ENCODE data around the gene MOGAT1. TPM values are rescaled to one million over a fixed set of nuclear protein-coding genes. Genes with fewer than 3 reads are reported as not detected.

Gene MOGAT1
- total RNA-seq, 1 donor from 2014 or later, result not detected

GRCh38 chr2:222651718-222652418 lies 19.6 kb upstream of the MOGAT1 start:
- Histone ChIP-seq H3K36me3 (ENCODE audit: control insufficient read depth, insufficient read depth, low read length) (peaks cover 2% of the 10 kb centered on the region), H3K4me3 (ENCODE audit: low read depth, low read length) (no peak overlapping the region), H3K27me3 (ENCODE audit: control insufficient read depth, insufficient read depth, low read length) (no peaks in the 10 kb centered on the region)
- TF ChIP-seq, protein P1, sequence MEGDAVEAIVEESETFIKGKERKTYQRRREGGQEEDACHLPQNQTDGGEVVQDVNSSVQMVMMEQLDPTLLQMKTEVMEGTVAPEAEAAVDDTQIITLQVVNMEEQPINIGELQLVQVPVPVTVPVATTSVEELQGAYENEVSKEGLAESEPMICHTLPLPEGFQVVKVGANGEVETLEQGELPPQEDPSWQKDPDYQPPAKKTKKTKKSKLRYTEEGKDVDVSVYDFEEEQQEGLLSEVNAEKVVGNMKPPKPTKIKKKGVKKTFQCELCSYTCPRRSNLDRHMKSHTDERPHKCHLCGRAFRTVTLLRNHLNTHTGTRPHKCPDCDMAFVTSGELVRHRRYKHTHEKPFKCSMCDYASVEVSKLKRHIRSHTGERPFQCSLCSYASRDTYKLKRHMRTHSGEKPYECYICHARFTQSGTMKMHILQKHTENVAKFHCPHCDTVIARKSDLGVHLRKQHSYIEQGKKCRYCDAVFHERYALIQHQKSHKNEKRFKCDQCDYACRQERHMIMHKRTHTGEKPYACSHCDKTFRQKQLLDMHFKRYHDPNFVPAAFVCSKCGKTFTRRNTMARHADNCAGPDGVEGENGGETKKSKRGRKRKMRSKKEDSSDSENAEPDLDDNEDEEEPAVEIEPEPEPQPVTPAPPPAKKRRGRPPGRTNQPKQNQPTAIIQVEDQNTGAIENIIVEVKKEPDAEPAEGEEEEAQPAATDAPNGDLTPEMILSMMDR (IDR thresholded peaks at IDR 0.05; ENCODE audit: insufficient read depth, low read length, poor library complexity, severe bottlenecking), result no peak
- no peak for DNase-seq (ENCODE audit: low read depth)

DNA sequence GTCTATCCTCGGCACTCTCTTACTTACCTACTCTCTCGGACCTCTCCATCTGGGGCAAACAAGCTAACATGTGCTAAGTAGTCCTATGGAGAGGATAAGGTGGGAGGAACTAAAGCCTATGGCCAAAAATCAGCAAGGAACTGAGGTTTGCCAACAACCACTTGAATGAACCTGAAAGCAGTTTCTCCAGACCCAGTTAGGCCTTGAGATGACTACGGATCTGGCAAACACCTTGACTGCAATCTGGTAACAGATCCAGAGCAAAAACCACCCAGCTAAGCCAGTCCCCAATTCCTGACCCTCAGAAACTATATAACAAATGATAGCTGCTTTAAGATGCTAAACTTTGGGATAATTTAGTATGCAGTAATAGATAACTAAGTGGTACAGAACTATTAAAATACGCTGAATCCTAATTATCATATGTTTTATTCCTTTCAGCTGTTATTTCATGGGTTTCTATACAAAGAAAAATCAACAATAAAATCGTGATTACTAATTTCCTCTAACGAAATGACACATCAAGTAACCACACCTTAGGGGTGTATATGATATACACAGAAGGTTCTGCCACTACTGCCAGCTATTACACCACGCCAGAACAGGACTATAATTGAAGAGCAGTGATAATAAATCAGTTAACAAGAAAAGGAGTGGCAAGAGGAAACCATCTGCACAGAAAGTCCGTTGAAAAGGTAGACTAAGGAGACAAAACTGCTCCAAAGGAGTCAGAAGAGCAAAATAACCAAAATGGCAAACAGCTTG lies 18.8 kb upstream of the MOGAT1 start:
- no peak for DNase-seq (ENCODE audit: low read depth)
- no peaks in the 10 kb centered on the region for H3K27me3 ChIP-seq (ENCODE audit: control insufficient read depth, insufficient read depth, low read length)
- no peak overlapping the region for H3K4me3 ChIP-seq (ENCODE audit: low read depth, low read length)
- TF ChIP-seq, protein P1 (IDR thresholded peaks at IDR 0.05; ENCODE audit: insufficient read depth, low read length, poor library complexity, severe bottlenecking), result no peak
- H3K36me3 ChIP-seq (ENCODE audit: control insufficient read depth, insufficient read depth, low read length), result peaks cover 2% of the 10 kb centered on the region

GRCh38 chr2:222653280-222653679 lies 18.2 kb upstream of the MOGAT1 start:
- Histone ChIP-seq H3K36me3 (ENCODE audit: control insufficient read depth, insufficient read depth, low read length) (peaks cover under 1% of the 10 kb centered on the region), H3K27me3 (ENCODE audit: control insufficient read depth, insufficient read depth, low read length) (no peaks in the 10 kb centered on the region), H3K4me3 (ENCODE audit: low read depth, low read length) (no peak overlapping the region)
- TF ChIP-seq, protein P1 (IDR thresholded peaks at IDR 0.05; ENCODE audit: insufficient read depth, low read length, poor library complexity, severe bottlenecking), result no peak
- no peak for DNase-seq (ENCODE audit: low read depth)

- TF ChIP-seq, protein P1 (IDR thresholded peaks at IDR 0.05; ENCODE audit: insufficient read depth, low read length, poor library complexity, severe bottlenecking), result no peak
- peak; percentile 84 for DNase-seq (ENCODE audit: low read depth)
- Histone ChIP-seq H3K36me3 (ENCODE audit: control insufficient read depth, insufficient read depth, low read length) (no peaks in the 10 kb centered on the region), H3K27me3 (ENCODE audit: control insufficient read depth, insufficient read depth, low read length) (no peaks in the 10 kb centered on the region), H3K4me3 (ENCODE audit: low read depth, low read length) (peak within 1 kb of the TSS; percentile 77)
Observed at GRCh38 chr2:222655787-222656525, 15.5 kb upstream of the MOGAT1 start, which contains the start of gene FARSB. Gene FARSB, minus strand, starts transcription at chr2:222656092. Its CDS starts 19 bp downstream, at chr2:222656073.

DNA sequence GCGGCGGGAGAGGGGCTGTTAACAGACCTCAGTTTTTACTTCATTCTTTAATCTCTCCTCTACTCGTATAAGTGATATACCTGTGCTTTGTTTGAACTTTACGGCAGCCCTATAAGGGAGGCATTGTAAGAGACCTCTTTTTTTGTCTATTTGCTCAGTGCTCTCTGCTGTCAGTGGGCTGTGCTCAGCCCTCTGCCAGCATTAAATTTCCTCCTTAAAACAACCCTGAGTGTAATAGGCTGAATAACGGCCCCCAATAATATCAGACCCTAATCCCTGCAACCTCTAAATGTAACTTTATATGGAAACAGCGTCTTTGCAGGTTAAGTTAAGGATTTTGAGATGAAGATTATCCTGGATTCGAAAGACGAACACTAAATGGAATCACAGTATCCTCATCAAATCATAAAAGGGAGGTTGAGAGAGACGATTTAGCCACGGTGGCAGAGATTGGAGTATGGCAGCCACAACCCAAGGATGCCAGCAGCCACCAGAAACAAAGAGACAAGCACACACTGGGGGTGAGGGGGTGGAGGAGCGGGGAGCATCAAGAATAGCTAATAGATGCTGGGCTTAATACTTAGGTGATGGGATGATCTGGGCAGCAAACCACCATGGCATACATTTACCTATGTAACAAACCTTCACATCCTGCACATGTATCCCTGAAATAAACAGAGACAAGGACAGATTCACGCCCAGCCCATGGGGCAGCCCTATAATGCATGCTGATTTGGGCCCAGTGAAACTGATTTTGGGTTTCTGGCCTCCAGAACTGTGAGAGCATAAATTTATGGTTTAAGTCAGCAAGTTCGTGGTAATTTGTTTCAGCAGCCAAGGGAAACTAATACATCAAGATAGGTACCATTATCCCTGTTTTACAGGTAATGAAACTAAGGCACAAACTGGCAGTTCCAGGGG lies 14.7 kb upstream of the MOGAT1 start:
- TF ChIP-seq, protein P1 (IDR thresholded peaks at IDR 0.05; ENCODE audit: insufficient read depth, low read length, poor library complexity, severe bottlenecking), result no peak
- no peak for DNase-seq (ENCODE audit: low read depth)
- Histone ChIP-seq H3K4me3 (ENCODE audit: low read depth, low read length) (peak overlapping the region; percentile 77), H3K36me3 (ENCODE audit: control insufficient read depth, insufficient read depth, low read length) (no peaks in the 10 kb centered on the region), H3K27me3 (ENCODE audit: control insufficient read depth, insufficient read depth, low read length) (no peaks in the 10 kb centered on the region)

Data from kidney epithelial cell (primary cell).